ENCODE measurements around the gene GNAI1. TPM values are rescaled to one million over a fixed set of nuclear protein-coding genes. Genes with fewer than 3 reads are reported as not detected.

Gene GNAI1
- total RNA-seq, 1 donor from 2014 or later, result 25.2 TPM

DNA sequence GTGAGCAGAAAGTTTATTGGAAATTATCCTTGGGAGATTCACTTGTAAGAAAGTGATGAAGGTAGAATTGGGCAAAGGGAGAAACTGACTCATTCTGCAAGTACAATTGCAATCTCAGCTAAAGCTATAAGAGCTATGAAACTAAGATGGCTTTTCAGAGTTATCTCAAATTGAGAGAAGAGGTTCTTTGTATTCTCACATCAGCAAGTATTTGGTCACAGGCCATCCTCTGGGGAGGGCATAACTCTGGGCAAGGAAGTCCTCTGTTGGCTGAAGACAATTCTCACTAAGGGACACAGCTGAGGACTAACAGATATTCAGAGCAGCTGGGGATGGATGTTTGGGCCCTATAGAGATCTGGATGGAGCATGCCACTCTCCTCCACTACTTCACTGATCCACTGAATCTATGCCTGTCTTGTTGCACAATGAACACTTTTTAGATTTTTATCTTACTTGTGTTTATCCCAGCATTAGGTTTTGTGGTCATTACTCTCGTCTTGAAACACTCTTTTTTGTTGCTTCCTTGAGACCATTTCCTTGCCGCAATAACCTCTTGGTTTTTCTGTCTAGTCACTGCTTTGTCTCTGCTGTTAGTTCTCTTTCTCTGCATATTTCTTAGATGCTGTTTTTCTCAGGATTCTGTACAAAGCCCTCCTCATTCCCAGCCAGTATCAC, 115.1 kb downstream of the GNAI1 start:
- Mint-ChIP-seq H3K36me3 (ENCODE audit: low read depth) (no peaks in the 10 kb centered on the region), H3K9me3 (peaks cover 4% of the 10 kb centered on the region), H3K4me1 (no peaks in the 10 kb centered on the region), H3K27me3 (ENCODE audit: low read depth) (no peaks in the 10 kb centered on the region), H3K27ac (ENCODE audit: unreplicated experiment) (no peak overlapping the region), H3K4me3 (no peak overlapping the region)
- no peak for DNase-seq (ENCODE audit: low read depth, low spot score)
- TF ChIP-seq, protein P1, sequence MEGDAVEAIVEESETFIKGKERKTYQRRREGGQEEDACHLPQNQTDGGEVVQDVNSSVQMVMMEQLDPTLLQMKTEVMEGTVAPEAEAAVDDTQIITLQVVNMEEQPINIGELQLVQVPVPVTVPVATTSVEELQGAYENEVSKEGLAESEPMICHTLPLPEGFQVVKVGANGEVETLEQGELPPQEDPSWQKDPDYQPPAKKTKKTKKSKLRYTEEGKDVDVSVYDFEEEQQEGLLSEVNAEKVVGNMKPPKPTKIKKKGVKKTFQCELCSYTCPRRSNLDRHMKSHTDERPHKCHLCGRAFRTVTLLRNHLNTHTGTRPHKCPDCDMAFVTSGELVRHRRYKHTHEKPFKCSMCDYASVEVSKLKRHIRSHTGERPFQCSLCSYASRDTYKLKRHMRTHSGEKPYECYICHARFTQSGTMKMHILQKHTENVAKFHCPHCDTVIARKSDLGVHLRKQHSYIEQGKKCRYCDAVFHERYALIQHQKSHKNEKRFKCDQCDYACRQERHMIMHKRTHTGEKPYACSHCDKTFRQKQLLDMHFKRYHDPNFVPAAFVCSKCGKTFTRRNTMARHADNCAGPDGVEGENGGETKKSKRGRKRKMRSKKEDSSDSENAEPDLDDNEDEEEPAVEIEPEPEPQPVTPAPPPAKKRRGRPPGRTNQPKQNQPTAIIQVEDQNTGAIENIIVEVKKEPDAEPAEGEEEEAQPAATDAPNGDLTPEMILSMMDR (conservative IDR thresholded peaks at IDR 0.05), result no peak

DNA sequence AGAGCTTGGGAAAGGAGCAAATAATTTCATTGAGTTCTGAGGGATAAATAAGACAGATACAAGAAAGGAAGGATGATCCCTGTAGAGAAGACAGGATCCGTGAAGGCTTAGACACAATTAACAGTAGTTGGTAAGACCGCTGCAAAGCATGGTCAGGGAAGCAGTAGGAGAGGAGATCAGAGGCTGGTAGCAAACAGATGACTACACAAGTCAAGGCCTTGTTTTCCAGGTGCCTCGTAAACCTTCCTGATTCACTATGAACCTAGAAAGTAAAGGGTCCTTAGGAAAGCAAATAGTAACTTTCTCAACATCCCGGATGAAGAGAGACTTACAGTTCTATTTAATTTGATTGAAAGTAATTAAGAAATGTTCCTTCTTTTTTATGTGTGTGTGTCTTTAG, 118.6 kb downstream of the GNAI1 start:
- Mint-ChIP-seq H3K4me3 (no peak overlapping the region), H3K36me3 (ENCODE audit: low read depth) (no peaks in the 10 kb centered on the region)
- TF ChIP-seq, protein P1 (conservative IDR thresholded peaks at IDR 0.05), result no peak

DNA sequence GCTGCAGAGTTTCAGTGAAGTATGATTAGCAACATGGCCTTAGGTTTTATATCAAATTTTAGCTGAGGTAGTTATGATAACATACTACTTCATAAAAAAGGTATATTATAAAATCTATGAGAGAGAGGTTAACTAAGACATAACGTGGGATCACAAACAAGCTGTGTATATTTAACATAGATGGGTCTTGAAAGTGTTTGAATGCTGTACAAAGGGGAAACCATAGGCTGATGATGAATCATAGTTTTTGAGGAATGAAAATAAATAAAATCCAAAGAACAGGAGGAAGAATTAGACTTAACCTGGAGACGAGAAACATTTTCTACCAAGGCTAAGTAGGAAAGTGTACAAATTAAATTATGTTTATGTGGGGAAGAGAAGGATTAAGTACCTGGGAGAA, 119.0 kb downstream of the GNAI1 start:
- Mint-ChIP-seq H3K27ac (ENCODE audit: unreplicated experiment) (no peak overlapping the region), H3K4me3 (no peak overlapping the region), H3K9me3 (peaks cover 2% of the 10 kb centered on the region), H3K4me1 (peaks cover 13% of the 10 kb centered on the region), H3K36me3 (ENCODE audit: low read depth) (no peaks in the 10 kb centered on the region), H3K27me3 (ENCODE audit: low read depth) (no peaks in the 10 kb centered on the region)
- TF ChIP-seq, protein P1 (conservative IDR thresholded peaks at IDR 0.05), result no peak
- DNase-seq (ENCODE audit: low read depth, low spot score), result no peak

More for the DNA sequence above, 118.6 kb downstream of the GNAI1 start:
- DNase-seq (ENCODE audit: low read depth, low spot score), result no peak
- peaks cover 2% of the 10 kb centered on the region for H3K9me3 Mint-ChIP-seq
- H3K27me3 Mint-ChIP-seq (ENCODE audit: low read depth), result no peaks in the 10 kb centered on the region
- peaks cover 13% of the 10 kb centered on the region for H3K4me1 Mint-ChIP-seq
- H3K27ac Mint-ChIP-seq (ENCODE audit: unreplicated experiment), result peak overlapping the region; percentile 51

DNA sequence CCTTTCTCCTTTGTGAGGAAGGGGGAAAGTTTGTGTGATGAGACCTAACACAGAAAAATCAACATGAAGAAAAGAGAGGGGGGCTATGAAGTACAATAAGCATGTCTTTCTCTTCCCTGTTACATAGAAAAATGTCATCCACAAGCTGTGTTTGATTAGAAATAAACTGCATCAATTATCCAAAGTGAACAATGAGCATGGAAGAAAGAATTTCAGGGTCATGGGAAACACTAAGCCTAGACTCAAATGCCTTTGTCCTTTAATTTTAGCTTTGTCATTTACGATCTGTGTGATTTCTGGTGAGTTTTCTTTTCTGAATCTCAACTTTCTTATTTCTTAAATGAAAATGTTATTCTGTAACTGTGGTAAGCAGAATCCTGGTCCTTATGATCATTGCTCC, 121.0 kb downstream of the GNAI1 start:
- H3K36me3 Mint-ChIP-seq (ENCODE audit: low read depth), result no peaks in the 10 kb centered on the region
- DNase-seq (ENCODE audit: low read depth, low spot score), result no peak
- peaks cover 2% of the 10 kb centered on the region for H3K9me3 Mint-ChIP-seq
- H3K27me3 Mint-ChIP-seq (ENCODE audit: low read depth), result no peaks in the 10 kb centered on the region
- H3K4me3 Mint-ChIP-seq, result no peak overlapping the region
- peaks cover 13% of the 10 kb centered on the region for H3K4me1 Mint-ChIP-seq
- TF ChIP-seq, protein P1 (conservative IDR thresholded peaks at IDR 0.05), result no peak
- peak overlapping the region; percentile 31 for H3K27ac Mint-ChIP-seq (ENCODE audit: unreplicated experiment)

DNA sequence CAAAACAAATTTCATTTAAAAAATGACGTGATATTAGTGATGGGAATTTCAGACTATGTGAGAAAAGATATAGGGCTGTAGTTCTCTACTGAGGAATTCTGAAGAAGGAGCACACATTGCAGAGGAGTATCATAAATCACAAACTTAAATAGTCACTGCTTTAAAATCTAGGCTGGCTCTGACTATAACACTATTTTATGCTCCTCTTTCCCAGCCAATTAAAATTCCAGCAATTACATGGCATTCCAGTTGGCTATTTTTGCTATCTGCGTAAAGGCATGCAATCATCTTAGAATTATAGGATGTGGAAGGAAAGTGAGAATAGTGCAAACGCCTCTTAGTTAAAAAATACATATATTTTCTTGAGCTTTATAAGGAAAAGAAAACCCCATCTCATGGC, 123.1 kb downstream of the GNAI1 start:
- TF ChIP-seq, protein P1 (conservative IDR thresholded peaks at IDR 0.05), result no peak

More for the DNA sequence above, 123.1 kb downstream of the GNAI1 start:
- Mint-ChIP-seq H3K27ac (ENCODE audit: unreplicated experiment) (no peak overlapping the region), H3K4me1 (peaks cover 13% of the 10 kb centered on the region), H3K4me3 (no peak overlapping the region), H3K36me3 (ENCODE audit: low read depth) (no peaks in the 10 kb centered on the region), H3K27me3 (ENCODE audit: low read depth) (no peaks in the 10 kb centered on the region), H3K9me3 (peaks cover 2% of the 10 kb centered on the region)
- DNase-seq (ENCODE audit: low read depth, low spot score), result no peak
